RPMI7951 (cell line): ENCODE data around the gene UHRF1. TPM values are rescaled to one million over a fixed set of nuclear protein-coding genes. Genes with fewer than 3 reads are reported as not detected.
A peak's percentile ranks its signal among the peaks of the same experiment; 100 is the strongest.
"Not testable (repeated sequence)": the region's sequence is repeated elsewhere in the genome, so short reads cannot be mapped to it uniquely, and the experiment has no call there.

ENCODE experiments used
- DNase-seq: peaks from one replicate; pipeline ENCODE4 v3.0.0-alpha.2; 2012; ENCODE audit warnings: low read depth
- total RNA-seq: library from RNA; depleted of rRNA; stranded (reverse); fragments of >200 nt; shearing (Covaris generic); gene quantifications from 2 replicates; pipeline ENCODE4 v1.2.3, GENCODE V29; 2014

The UHRF1 gene
- total RNA-seq, 1 experiment from 2014 or later: 37.6 TPM

DNA sequence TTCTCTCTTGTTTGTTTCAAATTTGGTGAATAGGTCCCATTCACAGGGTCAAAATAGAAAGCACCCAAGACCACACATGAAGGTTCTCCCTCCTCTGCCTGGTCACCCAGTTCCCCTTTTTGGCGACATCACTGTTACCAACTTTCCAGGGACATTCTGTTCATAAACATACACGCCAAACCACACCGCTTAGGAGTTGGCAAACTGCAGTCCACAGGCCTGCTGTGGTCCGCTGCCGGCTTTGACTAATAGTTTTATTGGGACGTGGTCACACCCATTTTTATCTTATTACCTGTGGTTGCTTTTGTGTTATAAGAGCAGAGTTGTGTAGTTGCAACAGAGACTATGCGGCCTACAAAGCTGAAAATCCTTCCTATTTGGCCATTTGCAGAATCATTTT is 24.2 kb downstream of the UHRF1 start:
- DNase-seq: peak; percentile 19

DNA sequence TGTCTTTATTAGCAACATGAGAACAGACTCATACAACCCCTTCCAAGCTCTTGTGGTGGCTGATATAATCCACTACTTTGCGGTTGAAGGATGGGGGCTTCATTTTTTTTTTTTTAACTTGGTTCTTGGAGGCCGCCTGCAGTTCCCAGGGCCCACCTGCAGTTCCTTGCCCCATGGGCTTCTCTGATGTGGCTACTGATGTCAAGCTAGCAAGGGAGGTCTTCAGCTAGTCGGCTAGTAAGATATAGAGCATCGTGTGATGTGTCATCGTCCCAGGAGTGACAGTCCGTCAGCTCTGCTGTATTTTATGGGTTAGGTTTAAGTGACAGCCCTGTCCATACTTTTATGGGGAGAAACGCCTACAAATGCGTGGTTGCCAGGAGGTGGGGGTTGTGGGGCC is 26.1 kb downstream of the UHRF1 start:
- DNase-seq: no peak

DNA sequence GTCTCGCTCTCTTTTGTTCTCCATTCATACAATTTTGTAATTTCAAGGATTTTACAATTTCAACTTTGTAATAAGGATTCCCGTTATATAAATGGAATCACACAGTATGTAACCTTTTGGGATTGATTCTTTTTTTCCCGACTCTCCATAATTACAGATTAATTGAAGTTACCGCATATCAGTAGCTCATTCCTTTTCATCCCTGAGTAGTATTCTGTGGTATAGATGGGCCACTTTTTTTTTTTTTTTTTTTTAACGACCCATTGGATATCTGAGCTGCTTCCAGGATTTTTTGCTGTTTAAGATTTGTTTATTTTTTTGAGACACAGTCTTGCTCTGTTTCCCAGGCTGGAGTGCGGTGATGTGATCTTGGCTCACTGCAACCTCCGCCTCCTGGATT is 27.8 kb downstream of the UHRF1 start:
- DNase-seq: no peak

DNA sequence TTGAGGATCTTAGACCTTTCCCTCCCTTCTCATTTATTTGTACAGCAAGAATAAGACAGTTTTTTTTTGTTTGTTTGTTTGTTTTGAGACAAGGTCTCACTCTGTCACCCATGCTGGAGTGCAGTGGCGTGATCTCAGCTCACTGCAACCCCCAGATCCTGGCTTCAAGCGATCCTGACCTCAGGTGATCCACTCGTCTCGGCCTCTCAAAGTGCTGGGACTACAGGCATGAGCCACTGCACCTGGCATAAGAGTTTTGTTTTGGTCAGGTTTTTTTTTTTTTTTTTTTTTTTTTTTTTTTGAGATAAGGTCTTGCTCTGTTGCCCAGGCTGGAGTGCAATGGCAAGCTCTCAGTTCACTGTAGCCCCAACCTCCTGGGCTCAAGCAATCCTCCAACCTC is 29.2 kb downstream of the UHRF1 start:
- DNase-seq: not testable (repeated sequence)

DNA sequence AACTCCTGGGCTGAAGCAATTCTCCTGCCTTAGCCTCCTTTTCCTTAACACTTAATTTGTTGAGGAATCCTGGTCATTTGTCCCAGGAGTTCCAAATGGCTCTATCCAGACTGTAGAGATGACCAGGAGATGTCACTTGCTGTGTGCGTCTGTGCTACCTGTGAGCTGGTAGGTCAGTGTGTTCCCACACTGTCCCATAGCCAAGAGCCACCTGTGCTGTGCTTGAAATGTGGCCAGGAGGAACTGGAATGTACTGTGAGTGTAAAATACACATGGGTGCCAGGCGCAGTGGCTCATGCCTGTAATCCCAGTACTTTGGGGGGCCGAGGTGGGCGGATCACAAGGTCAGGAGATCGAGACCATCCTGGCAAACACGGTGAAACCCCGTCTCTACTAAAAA is 30.2 kb downstream of the UHRF1 start:
- DNase-seq: no peak

DNA sequence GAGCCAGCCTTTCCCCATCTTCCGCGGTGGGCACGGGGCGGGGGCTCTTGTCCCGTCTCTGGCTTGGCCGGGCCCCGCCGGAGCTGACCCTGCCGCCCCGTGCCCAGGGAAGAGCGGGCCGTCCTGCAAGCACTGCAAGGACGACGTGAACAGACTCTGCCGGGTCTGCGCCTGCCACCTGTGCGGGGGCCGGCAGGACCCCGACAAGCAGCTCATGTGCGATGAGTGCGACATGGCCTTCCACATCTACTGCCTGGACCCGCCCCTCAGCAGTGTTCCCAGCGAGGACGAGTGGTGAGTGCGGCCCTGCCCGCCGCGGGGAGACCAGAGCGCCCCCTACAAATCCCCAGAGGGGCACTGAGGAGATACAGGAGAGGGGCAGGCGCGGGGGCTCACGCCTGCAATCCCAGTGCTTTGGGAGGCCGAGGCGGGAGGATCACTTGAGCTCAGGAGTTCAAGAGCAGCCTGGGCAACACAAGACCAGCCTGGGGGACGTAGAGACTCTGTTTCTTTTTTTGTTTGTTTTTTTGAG is 32.4 kb downstream of the UHRF1 start:
- not testable (repeated sequence) for DNase-seq

DNA sequence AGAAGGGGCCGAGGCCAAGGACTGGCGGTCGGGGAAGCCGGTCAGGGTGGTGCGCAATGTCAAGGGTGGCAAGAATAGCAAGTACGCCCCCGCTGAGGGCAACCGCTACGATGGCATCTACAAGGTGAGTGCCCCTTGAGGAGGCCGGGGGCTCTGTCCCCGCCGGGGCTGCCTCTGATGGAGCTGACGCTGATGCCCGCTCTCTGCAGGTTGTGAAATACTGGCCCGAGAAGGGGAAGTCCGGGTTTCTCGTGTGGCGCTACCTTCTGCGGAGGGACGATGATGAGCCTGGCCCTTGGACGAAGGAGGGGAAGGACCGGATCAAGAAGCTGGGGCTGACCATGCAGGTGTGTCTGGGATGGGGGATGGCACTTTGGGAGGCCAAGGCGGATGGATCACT is 41.3 kb downstream of the UHRF1 start:
- DNase-seq: not testable (repeated sequence)

DNA sequence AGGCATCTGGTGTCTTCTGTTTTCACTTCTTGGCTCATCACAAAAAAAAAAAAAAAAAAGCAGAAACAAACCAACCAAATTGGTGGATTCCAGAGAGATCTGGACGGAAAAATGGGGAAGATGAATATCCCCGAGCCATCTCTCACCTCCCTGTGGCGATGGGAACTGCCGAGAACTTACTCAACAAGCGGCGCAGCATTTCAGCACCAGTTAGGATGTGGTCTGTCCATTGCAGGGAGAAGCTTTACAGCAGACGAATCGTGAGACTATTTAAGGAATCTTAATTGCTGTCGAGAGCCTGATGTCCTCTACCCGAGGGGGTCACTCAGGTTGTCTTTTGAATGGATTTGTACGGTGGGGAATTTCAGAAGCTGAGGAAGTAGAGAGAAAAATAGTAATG is 42.4 kb downstream of the UHRF1 start:
- DNase-seq: no peak

DNA sequence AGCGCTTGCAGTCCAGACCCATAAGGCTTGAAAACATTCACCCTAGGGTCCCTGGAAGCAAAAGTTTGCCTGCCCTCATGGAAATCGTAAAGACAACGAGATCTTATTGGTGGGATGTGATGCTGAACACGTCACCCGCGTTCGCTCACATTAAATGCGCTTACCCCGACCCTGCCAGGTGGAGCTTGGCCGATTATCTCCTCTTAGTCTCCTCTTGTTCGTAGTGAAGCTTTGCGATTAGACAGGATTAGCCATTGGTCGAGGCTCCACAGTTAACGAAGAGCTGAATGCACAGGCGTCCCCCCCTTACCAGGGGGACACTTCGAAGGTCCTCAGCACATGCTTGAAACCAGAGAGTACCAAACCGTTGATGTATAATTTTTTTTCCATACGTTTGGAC is 43.6 kb downstream of the UHRF1 start:
- DNase-seq: no peak

DNA sequence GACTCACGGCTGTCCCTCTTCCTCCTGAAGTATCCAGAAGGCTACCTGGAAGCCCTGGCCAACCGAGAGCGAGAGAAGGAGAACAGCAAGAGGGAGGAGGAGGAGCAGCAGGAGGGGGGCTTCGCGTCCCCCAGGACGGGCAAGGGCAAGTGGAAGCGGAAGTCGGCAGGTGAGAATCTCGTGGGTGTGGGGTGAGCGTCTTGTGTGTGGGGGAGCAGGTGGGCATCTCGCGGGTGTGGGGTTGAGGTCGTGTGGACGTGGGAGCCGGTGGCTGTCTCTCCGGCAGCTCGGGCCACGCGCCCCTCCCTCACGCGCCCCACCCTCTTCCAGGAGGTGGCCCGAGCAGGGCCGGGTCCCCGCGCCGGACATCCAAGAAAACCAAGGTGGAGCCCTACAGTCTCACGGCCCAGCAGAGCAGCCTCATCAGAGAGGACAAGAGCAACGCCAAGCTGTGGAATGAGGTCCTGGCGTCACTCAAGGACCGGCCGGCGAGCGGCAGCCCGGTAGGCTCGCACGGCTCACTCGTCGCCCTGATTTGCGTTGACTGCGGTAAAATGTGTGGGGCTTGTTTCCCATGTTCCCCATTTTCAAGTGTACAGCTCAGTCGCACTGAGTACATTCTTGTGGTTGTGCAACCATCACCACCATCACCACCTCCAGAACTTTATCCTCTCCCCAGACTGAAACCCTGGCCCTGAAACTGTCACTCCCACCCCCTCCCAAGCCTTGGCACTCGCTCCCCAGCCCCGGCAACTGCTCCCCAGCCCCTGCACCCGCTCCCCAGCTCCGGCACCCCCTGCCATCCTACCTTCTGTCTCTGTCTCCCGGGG is 45.2 kb downstream of the UHRF1 start:
- DNase-seq: not testable (repeated sequence)

DNA sequence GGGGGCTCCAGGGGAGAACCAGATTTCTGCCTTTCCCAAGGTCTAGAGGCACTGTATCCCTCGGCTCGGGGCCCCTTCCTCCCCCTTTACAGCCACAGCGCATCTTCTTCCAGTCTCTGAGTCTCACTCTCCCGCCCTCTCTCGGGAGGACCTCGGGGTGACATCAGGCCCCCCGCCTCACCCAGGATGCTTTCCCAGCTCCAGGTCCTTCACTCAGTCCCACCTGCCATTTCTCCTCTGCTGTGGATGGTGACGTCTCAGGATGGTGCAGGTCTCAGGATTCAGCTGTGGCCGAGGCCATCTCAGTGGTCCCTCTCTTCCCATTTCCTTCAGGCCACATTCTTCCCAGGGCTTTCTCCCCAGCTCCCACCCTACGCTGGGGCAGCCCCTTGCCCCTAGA is 46.0 kb downstream of the UHRF1 start:
- no peak for DNase-seq

DNA sequence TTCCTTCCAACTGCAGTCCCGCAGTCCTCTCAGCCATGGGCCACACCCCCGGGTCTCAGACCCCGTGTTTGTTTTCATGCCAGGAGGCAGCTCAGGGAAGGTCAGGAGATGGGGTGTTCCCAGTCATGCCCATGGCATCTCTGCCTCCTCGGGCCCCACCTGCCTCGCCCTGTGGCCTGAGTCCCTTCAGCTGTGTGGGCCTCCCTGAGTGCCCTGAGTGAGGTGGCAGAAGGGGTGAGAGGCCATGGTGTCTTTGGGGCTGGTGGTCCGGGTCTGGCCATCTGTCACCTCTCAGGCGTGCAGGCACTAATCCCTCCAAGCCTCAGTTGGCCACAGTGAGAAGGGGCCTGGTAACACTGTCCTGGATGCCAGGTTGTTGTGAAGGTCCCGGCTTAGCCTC is 48.7 kb downstream of the UHRF1 start:
- DNase-seq: no peak

DNA sequence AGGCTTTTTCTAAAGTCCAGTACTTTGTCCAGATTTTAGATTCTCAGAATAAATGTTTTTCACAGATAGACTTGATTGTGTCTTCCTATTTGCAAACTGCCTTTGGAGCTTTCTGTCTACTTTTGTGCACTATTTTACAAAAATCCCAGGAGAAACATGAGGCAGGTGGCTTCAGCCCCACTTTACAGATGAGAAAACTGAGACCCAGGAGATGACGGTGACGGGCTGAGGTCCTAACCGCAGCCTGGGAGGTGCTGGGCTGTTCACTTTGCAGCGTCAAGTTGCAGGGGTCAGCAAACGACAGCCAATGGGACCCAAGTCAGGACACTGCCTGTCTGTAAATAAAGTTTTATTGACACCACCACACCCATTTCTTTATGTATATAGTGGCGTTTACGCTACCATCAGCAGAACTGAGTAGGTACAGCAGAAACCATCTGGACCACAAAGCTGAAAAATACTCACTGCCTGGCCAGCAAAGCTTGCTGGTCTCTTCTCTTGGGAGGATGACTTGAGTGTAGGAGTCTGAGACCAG is 52.9 kb downstream of the UHRF1 start:
- no peak for DNase-seq

DNA sequence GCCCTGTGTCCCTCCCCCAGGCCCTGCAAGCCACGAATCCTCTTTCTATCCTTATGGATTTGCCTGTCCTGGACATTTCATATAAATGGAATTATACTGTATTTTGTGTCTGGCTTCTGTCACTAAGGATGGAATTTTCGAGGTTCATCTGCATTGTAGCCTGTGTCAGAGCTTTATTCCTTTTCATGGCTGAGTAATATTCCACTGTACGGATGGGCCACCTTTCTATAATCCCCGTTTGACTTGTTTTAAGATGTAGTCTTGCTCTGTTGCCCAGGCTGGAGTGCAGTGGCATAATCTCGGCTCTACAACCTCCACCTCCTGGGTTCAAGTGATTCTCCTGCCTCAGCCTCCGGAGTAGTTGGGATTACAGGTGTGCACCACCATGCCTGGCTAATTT is 55.8 kb downstream of the UHRF1 start:
- no peak for DNase-seq

DNA sequence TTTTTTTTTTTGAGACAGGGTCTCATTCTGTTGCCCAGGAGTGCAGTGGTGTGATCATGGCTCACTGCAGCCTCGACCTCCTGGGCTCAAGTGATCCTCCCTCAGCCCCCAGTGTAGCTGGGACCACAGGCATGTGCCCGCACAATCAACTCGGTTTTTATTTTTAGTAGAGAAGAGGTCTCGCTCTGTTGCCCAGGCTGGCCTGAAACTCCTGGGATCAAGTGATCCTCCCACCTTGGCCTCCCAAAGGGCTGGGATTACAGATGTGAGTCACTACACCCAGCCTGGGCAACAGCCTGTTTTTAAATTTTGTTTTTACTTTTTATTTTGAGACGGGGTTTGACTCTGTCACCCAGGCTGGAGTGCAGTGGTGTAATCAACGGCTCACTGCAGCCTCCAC is 57.3 kb downstream of the UHRF1 start:
- no peak for DNase-seq

DNA sequence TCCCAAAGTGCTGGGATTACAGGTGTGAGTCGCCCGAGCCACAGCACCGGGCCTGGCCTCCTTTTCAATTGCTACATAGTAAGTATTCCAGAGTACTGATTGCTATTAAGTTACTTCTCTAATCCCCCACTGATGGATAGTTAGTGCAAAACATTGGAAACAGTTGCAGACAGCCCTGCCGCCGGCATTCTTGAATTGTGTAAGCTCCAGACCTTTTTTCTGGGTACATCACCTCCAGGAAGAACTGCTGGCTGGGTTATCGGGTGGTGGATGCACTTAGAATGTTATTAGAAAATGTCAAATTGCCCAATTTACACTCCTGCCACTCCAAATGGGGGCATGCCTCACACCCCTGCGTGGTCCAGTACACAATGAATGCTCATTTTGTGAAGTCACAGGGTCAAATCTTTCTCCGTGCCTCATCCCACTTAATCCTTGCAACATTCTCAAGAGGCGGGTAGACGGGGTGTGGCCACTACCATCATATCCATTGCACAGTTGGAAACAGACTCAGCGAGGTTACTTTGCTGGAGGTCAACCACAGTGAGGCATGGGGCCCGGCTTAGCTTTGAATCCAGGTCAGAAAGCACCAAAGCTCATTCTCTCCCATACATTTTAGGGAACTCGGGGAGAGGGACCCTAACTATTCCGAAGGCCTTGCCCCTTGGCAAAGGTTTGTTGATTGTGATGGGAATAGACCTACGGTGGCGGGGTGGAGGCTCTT is 58.6 kb downstream of the UHRF1 start:
- peak; percentile 64 for DNase-seq

DNA sequence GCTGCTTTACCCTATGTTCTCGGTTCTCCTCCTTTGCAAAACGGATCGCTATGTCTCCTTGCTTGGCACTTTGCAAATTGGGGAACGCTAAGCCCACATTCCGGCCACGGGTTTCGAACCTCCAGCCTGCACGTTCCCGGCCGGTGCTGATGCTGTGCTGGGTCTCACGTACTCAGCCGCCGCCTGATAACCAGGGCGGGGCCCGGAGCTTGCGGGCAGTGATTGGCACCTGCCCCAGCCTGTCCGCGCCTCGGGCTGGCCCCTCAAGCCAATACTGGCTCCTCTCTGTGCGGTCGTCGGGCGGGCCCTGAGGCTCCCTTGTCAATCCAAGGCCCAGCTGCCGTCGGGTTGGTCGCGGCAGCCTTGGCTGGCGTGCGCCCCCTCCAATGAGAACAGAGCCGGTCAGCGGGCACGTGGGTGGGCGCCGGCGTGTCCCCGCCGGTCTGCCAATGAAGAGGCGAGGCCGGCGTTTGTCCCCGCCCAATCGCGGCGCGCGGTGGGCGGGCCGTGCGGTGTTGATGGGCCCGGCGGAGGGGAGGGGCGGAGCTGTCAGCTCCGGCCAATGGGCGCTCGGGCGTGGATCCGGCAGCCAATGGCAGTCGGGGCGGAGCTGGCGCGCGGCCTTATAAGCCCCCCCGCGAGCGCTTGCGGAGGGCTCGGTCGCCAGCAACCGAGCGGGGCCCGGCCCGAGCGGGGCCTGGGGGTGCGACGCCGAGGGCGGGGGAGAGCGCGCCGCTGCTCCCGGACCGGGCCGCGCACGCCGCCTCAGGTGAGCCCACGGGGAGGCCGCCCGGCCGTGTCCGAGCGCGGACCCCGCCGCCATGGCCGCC is 59.4 kb downstream of the UHRF1 start, which contains the start of gene KDM4B:
KDM4B (plus strand) TSS at position 652 of the 830 bp plus-strand sequence. CDS start 63,778 bp downstream, outside the sequence.
- DNase-seq: peak; percentile 99

DNA sequence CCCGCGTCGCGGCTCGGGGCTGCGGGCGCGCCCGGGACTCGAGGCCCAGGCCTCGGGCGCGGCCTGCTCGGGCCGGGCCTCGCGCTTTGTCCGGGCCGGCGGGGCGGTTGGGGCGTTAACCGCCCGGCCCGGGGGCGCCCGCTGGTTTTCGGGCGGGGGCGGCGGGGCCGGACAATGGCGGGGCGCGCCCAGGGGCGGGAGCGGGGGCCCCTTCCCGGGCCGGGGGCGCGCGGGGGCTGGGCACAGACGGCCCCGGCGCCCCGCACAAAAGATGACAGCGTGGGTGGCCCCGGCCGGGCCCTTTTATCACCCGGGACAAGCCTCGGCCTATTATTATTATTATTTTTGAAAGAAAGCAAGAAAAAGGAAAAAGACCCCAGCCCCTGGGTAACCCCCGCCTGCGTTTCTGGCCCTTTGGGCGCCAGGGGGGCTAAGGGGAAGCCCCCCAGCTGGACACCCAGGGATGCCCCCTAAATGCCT is 60.0 kb downstream of the UHRF1 start:
- no peak for DNase-seq

DNA sequence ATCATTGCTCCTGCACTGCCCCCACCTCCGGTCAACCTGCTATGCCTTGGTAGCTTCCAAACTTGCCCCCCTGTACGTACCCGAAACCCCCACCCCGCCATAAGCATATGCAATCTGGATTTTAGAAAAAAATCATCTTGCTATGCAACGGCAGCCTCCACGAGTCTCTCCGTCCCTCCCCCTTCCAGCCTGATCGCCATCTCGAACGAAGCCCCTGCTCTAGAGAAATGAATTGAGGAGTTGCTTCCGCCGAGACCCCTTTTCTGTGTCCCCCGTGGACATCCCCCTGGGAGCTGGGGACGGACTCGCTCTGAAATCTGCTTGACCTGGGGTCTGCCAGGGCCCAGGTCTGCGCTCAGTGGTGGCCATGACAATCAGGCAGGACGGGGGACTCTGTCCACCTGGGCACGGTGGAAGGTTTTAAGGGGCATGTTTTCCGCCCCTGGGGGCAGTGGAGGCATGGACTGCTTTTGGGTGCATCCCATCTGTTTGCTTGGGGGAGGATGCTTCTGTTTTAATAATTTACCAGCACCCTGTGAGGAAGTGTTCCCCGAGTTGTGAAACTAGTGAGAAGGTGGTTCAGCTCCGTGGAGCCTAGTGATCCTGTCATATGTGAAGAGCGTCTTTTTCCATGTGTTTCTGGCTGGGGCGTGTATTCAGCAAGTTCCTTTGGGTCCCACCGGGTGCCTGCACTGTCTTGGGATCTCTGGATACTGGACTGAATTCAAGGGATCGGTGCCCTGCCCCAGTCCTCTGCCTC is 60.7 kb downstream of the UHRF1 start:
- DNase-seq: peak; percentile 33

DNA sequence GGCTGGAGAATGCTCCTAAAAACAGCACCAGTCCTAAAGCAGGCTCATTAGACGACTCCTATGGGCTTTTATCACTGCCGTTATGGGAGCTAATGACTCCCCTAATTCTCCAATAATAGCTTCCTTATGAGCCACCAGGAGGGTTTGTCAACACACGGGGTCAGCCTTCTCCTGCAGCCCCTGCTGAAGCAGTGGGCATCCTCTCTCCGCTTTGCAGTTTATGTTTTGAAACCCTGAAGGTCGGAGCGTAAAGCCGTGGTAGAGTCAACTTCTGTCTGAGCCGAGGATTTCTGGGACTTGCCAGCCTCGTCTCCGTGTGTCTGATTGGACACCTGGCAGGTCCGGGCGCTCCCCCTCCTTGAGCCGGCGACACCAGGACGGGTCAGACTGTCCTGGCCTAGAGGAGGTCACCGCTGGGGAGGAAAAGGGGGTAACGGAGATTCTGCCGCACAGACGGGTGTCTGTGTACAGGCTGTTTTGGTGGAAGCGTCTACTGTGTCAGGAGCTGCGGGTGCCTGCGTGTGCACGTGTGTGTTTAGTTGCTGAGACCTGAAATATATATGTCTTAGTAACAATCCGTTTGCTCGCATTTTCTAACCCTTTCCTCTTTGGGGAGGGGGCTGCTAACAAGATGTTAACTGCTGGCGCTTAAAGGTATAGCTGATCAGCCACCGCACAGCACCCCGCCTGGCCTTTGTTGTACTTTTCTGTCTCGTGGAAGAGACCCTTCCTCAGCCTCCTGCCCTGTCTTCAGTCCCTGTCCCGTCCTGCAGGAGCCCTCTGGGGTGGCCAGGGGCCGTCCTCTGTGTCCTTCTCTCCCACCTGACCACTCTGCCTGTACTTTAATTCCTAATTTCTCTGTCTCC is 61.5 kb downstream of the UHRF1 start:
- DNase-seq: no peak
